ENCODE results near the gene SST. TPM values are rescaled to one million over a fixed set of nuclear protein-coding genes. Genes with fewer than 3 reads are reported as not detected.

Gene SST
- polyA plus RNA-seq, 3 donors: not detected

- Mint-ChIP-seq H3K9me3 (peaks cover 6 to 23% (median 13%) of the 10 kb centered on the region in 7 donors), H3K4me3 (no peak overlapping the region)
These were observed 16.6 kb upstream of the SST start for GRCh38 chr3:187686621-187687273.

DNA sequence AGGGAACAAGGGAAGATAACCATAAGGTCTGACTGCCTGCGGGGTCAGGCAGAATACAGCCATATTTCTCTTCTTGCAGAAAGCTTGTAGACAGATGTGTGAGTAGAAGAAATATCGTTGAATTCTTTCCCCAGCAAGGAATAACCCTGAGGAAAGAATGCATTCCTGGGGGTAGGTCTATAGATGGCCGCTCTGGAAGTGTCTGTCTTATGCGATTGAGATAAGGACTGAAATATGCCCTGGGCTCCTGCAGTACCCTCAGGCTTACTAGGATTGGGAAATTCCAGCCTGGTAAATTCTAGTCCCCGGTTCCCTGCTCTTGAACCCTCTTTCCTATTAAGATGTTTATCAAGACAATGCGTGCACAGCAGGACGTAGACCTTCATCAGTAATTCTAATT is 15.8 kb upstream of the SST start:
- no peak overlapping the region for H3K9ac ChIP-seq (ENCODE audit: insufficient read depth, low read length, poor library complexity, severe bottlenecking)
- H3K9me3 Mint-ChIP-seq: peaks cover 6 to 20% (median 13%) of the 10 kb centered on the region in 7 donors
- H3K4me1 Mint-ChIP-seq: no peaks in the 10 kb centered on the region
- no peak overlapping the region for H3K4me2 ChIP-seq (replicated peaks; ENCODE audit: extremely low read depth, low read length, poor library complexity, severe bottlenecking)
- DNase-seq: no peak
- TF ChIP-seq CTCF (IDR thresholded peaks at IDR 0.05): no peak
- WGBS (ENCODE audit: insufficient coverage): 93% methylated on average over 2 of the region's 7 CpGs
- H3K27ac ChIP-seq (ENCODE audit: low read depth in 1 of 2, low read length in 2 of 2): no peak overlapping the region
- H3K36me3 Mint-ChIP-seq: no peaks in the 10 kb centered on the region
- H3K4me3 Mint-ChIP-seq: no peak overlapping the region
- H3K4me1 ChIP-seq (ENCODE audit: control insufficient read depth in 1 of 2, insufficient read depth in 2 of 2, low read length in 2 of 2): no peaks in the 10 kb centered on the region
- H3K36me3 ChIP-seq (replicated peaks in 1 of 2; ENCODE audit: control insufficient read depth in 1 of 2, insufficient read depth in 2 of 2, low read length in 2 of 2): no peaks in the 10 kb centered on the region
- no peaks in the 10 kb centered on the region for H4K20me1 ChIP-seq (ENCODE audit: insufficient read depth, low read length)
- H3K9me3 ChIP-seq (replicated peaks in 1 of 2; ENCODE audit: control insufficient read depth in 1 of 2, insufficient read depth in 1 of 2, low read length in 2 of 2): peaks cover 11 to 18% of the 10 kb centered on the region in 2 donors
- no peak overlapping the region for H2AFZ ChIP-seq (ENCODE audit: insufficient read depth, low read depth, low read length, poor library complexity, severe bottlenecking)
- peaks cover 2 to 11% (median 3%) of the 10 kb centered on the region in 3 donors for H3K27me3 Mint-ChIP-seq (ENCODE audit: low read depth in 3 of 3)
- H3K27me3 ChIP-seq (ENCODE audit: control insufficient read depth in 2 of 2, insufficient read depth in 2 of 2, low read length in 2 of 2): peaks cover 2 to 7% of the 10 kb centered on the region in 2 donors
- intact Hi-C loops (cut with micrococcal nuclease): no loop called here
- no peak overlapping the region for H3K27ac Mint-ChIP-seq
- H3K79me2 ChIP-seq (ENCODE audit: insufficient read depth, low read length): no peaks in the 10 kb centered on the region
- no peak overlapping the region for H3K4me3 ChIP-seq (replicated peaks in 1 of 3; ENCODE audit: low read depth in 2 of 3, low read length in 3 of 3)

More at GRCh38 chr3:187686621-187687273, 16.6 kb upstream of the SST start:
- Histone ChIP-seq H3K9me3 (replicated peaks in 1 of 2; ENCODE audit: control insufficient read depth in 1 of 2, insufficient read depth in 1 of 2, low read length in 2 of 2) (peaks cover 15 to 18% of the 10 kb centered on the region in 2 donors), H3K4me2 (replicated peaks; ENCODE audit: extremely low read depth, low read length, poor library complexity, severe bottlenecking) (no peak overlapping the region), H4K20me1 (ENCODE audit: insufficient read depth, low read length) (no peaks in the 10 kb centered on the region), H2AFZ (ENCODE audit: insufficient read depth, low read depth, low read length, poor library complexity, severe bottlenecking) (no peak overlapping the region), H3K36me3 (replicated peaks in 1 of 2; ENCODE audit: control insufficient read depth in 1 of 2, insufficient read depth in 2 of 2, low read length in 2 of 2) (no peaks in the 10 kb centered on the region), H3K27ac (ENCODE audit: low read depth in 1 of 2, low read length in 2 of 2) (no peak overlapping the region), H3K9ac (ENCODE audit: insufficient read depth, low read length, poor library complexity, severe bottlenecking) (no peak overlapping the region), H3K79me2 (ENCODE audit: insufficient read depth, low read length) (no peaks in the 10 kb centered on the region), H3K4me1 (ENCODE audit: control insufficient read depth in 1 of 2, insufficient read depth in 2 of 2, low read length in 2 of 2) (no peaks in the 10 kb centered on the region), H3K27me3 (ENCODE audit: control insufficient read depth in 2 of 2, insufficient read depth in 2 of 2, low read length in 2 of 2) (peaks cover 2 to 7% of the 10 kb centered on the region in 2 donors), H3K4me3 (replicated peaks in 1 of 3; ENCODE audit: low read depth in 2 of 3, low read length in 3 of 3) (no peak overlapping the region)
- DNase-seq: no peak
- no CpG with 5 or more reads among the region's 5 CpGs for WGBS (ENCODE audit: insufficient coverage)
- no peak overlapping the region for H3K27ac Mint-ChIP-seq
- intact Hi-C loops (cut with micrococcal nuclease): no loop called here
- no peak for TF ChIP-seq CTCF (IDR thresholded peaks at IDR 0.05)
- peaks cover 2% of the 10 kb centered on the region for H3K4me1 Mint-ChIP-seq
- H3K36me3 Mint-ChIP-seq: no peaks in the 10 kb centered on the region
- peaks cover 2 to 13% (median 8%) of the 10 kb centered on the region in 3 donors for H3K27me3 Mint-ChIP-seq (ENCODE audit: low read depth in 3 of 3)
